IMR-90 (cell line): ENCODE data around the gene CCDC87. TPM values are rescaled to one million over a fixed set of nuclear protein-coding genes. Genes with fewer than 3 reads are reported as not detected.
"Not testable (repeated sequence)": the region's sequence is repeated elsewhere in the genome, so short reads cannot be mapped to it uniquely, and the experiment has no call there.

ENCODE experiments used
- ATAC-seq: fragments of 200-7000 bp; cut with Tn5 transposase; 2 replicates; pipeline ENCODE4 v1.9.1; 2020; ENCODE audit warnings: low read depth, mild to moderate bottlenecking, moderate library complexity
- BruUV-seq: library from RNA; stranded (reverse); fragments of 400-500 nt; replicated peaks from 2 replicates; lab custom pipeline; 2021; lab: Mats Ljungman, UMichigan
- CTCF ChIA-PET: fragments of 300-600 bp; formaldehyde crosslinking; extraction: SDS; loops from one replicate; lab custom pipeline; 2021; ENCODE audit warnings: antibody characterized with exemption; lab: Yijun Ruan, JAX
- POLR2A ChIA-PET: fragments of 300-600 bp; sonication (Branson Sonifier 250); formaldehyde crosslinking; loops from one replicate; lab custom pipeline; 2022; ENCODE audit warnings: antibody characterized with exemption; ENCODE audit not compliant: unreplicated experiment; lab: Charles Lee
- DNase-seq: peaks from one replicate; pipeline ENCODE4 v3.0.0; 2013
- H2AFZ ChIP-seq: replicated peaks from 2 replicates; pipeline ENCODE3; 2013; ENCODE audit warnings: low read length, mild to moderate bottlenecking; ENCODE audit not compliant: poor library complexity
- H2AK5ac ChIP-seq: 2 replicates; pipeline ENCODE4 v1.6.1; 2013; ENCODE audit warnings: low read depth, low read length, inconsistent platforms
- H2AK9ac ChIP-seq: replicated peaks from 2 replicates; pipeline ENCODE3; 2013; ENCODE audit warnings: mild to moderate bottlenecking, low read depth, low read length, moderate library complexity; ENCODE audit not compliant: poor library complexity
- H2BK120ac ChIP-seq: 2 replicates; pipeline ENCODE4 v1.6.1; 2013; ENCODE audit warnings: low read depth, low read length, inconsistent platforms
- H2BK15ac ChIP-seq: 3 replicates; pipeline ENCODE4 v1.6.1; 2013; ENCODE audit warnings: low read depth, low read length, inconsistent platforms
- H2BK20ac ChIP-seq: 2 replicates; pipeline ENCODE4 v1.6.1; 2013; ENCODE audit warnings: low read depth, mild to moderate bottlenecking, inconsistent platforms, low read length, moderate library complexity
- H2BK5ac ChIP-seq: 2 replicates; pipeline ENCODE4 v1.6.1; 2013; ENCODE audit warnings: mild to moderate bottlenecking, low read depth, low read length, inconsistent platforms; ENCODE audit not compliant: poor library complexity, severe bottlenecking
- H3K14ac ChIP-seq: replicated peaks from 2 replicates; pipeline ENCODE4 v1.6.1; 2013; ENCODE audit warnings: low read depth, low read length, inconsistent platforms
- H3K18ac ChIP-seq: 2 replicates; pipeline ENCODE4 v1.6.1; 2013; ENCODE audit warnings: low read depth, low read length, control low read depth
- H3K23ac ChIP-seq: 2 replicates; pipeline ENCODE4 v1.6.1; 2013; ENCODE audit warnings: low read depth, low read length, inconsistent platforms
- H3K27ac ChIP-seq: 2 replicates; pipeline ENCODE4 v1.5.1; 2013; ENCODE audit warnings: mild to moderate bottlenecking, control low read depth, low read length; ENCODE audit not compliant: insufficient read depth
- H3K27me3 ChIP-seq: 2 replicates; pipeline ENCODE4 v1.6.1; 2013; ENCODE audit warnings: low read length; ENCODE audit not compliant: control insufficient read depth, insufficient read depth
- H3K36me3 ChIP-seq: 2 replicates; pipeline ENCODE4 v1.6.1; 2013; ENCODE audit warnings: low read length, mixed read lengths; ENCODE audit not compliant: control insufficient read depth, insufficient read depth
- H3K4ac ChIP-seq: 2 replicates; pipeline ENCODE4 v1.6.1; 2013; ENCODE audit warnings: low read depth, low read length, inconsistent platforms
- H3K4me1 ChIP-seq: 2 replicates; pipeline ENCODE4 v1.6.1; 2013; ENCODE audit warnings: low read length, mixed read lengths; ENCODE audit not compliant: control insufficient read depth, insufficient read depth
- H3K4me2 ChIP-seq: 2 replicates; pipeline ENCODE4 v1.6.1; 2013; ENCODE audit warnings: low read depth, mild to moderate bottlenecking, control low read depth, low read length, moderate library complexity
- H3K4me3 ChIP-seq: 2 replicates; pipeline ENCODE4 v1.5.1; 2013; ENCODE audit warnings: low read depth, mild to moderate bottlenecking, control low read depth, low read length, moderate library complexity; ENCODE audit not compliant: insufficient read depth
- H3K56ac ChIP-seq: 2 replicates; pipeline ENCODE4 v1.6.1; 2013; ENCODE audit warnings: low read length, inconsistent platforms; ENCODE audit not compliant: insufficient read depth; ENCODE audit errors: extremely low read depth
- H3K79me1 ChIP-seq, 2 experiments: 2 replicates each; pipeline ENCODE4 v1.6.1; 2013; ENCODE audit warnings: low read length in 2 of 2, inconsistent platforms in 1 of 2, low read depth in 1 of 2
- H3K9ac ChIP-seq: 2 replicates; pipeline ENCODE4 v1.6.1; 2013; ENCODE audit warnings: low read depth, low read length, control low read depth
- H3K9me1 ChIP-seq: 2 replicates; pipeline ENCODE4 v1.6.1; 2013; ENCODE audit warnings: low read length, inconsistent platforms; ENCODE audit not compliant: insufficient read depth
- H3K9me3 ChIP-seq: 2 replicates; pipeline ENCODE4 v1.6.1; 2013; ENCODE audit warnings: low read length; ENCODE audit not compliant: control insufficient read depth, insufficient read depth
- H4K20me1 ChIP-seq: 2 replicates; pipeline ENCODE4 v1.6.1; 2013; ENCODE audit warnings: low read length, inconsistent platforms; ENCODE audit not compliant: insufficient read depth
- H4K5ac ChIP-seq: 2 replicates; pipeline ENCODE4 v1.6.1; 2013; ENCODE audit warnings: mild to moderate bottlenecking, low read depth, low read length, control low read depth
- H4K8ac ChIP-seq, 2 experiments: 2 replicates each; pipeline ENCODE4 v1.6.1; 2013; ENCODE audit warnings: low read depth in 2 of 2, low read length in 2 of 2, control low read depth in 1 of 2, inconsistent platforms in 1 of 2
- H4K91ac ChIP-seq: 2 replicates; pipeline ENCODE4 v1.6.1; 2013; ENCODE audit warnings: low read depth, low read length, inconsistent platforms; ENCODE audit not compliant: insufficient read depth
- MAZ ChIP-seq: IDR thresholded peaks from 2 replicates; pipeline ENCODE4 v1.6.1; 2012; ENCODE audit warnings: low read depth, mild to moderate bottlenecking, low read length, improper control_type of control experiment, moderate library complexity, borderline replicate concordance
- WGBS, 2 experiments: methylation state at CpG; one replicate each; pipeline versions ENCODE4 v1.1.5 to v1.1.7; 2013; ENCODE audit warnings: missing lambda C conversion rate in 2 of 2; ENCODE audit not compliant: insufficient read length in 1 of 2; ENCODE audit errors: extremely low coverage in 2 of 2; 5-methylcytosine and 5-hydroxymethylcytosine counted together
- dilution Hi-C: fragments of 300-500 bp; cut with HindIII; formaldehyde crosslinking; loops from one replicate; pipeline ENCODE4 v1.14.3; 2018; ENCODE audit warnings: low sequenced_read_pairs; ENCODE audit not compliant: unreplicated experiment
- in situ Hi-C: fragments of 300-500 bp; cut with MboI; formaldehyde crosslinking; loops from 3 replicates; pipeline ENCODE4 v1.14.3; 2019; ENCODE audit warnings: low sequenced_read_pairs, inconsistent platforms, mixed read lengths
- intact Hi-C: fragments of 100-400 bp; cut with micrococcal nuclease; formaldehyde crosslinking; loops from 2 replicates; pipeline ENCODE4 v1.10.0; 2022
- polyA plus RNA-seq, 3 experiments: library from polyadenylated mRNA; depleted of rRNA; stranded (reverse); fragments of >200 nt; gene quantifications; 2 replicates each; pipeline ENCODE4 v1.2.3, GENCODE V29; 2012; ENCODE audit warnings: low replicate concordance in 1 of 3
- total RNA-seq: library from RNA; depleted of rRNA; stranded (reverse); fragments of >200 nt; gene quantifications from 2 replicates; pipeline ENCODE4 v1.2.3, GENCODE V29; 2012

The CCDC87 gene
- total and polyA plus RNA-seq, 2 of the 4 experiments (the other 2 are of a cell fraction): 0.18 to 0.19 TPM

DNA sequence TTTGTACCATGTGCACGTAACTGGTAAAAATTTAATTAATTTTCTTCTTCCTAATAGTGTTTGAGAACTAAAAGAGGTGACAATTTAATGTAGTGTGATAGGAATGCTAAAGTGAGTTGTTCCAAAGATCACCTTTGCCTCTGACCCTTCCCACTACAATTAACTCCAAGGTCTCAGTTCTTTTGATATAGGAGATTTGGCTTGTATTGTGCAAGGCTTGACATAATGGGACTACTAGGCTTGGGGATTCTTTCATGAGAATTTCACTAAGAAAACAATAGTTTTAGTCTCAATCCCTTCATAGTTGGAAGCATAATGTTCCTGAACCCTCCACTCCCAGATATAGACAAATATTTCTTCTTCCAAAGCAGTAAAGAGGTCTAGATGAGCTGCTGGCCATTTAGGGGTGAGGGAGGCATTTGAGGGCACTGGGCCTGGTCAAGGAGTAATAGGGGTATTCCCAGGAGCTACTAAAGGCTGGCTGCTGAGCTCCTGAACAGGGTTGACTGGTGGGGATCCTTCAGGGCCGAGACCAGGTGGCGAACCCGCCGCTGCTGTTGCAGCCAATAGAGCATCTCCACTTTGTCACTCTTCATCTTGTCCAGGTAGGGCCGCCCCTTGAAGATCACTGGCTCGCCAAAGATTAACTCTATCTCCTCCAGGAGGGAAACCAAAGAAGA, 2.7 kb downstream of the CCDC87 start:
- H2AK9ac ChIP-seq: no peak overlapping the region
- no peak overlapping the region for H2AK5ac ChIP-seq
- H3K36me3 ChIP-seq: no peaks in the 10 kb centered on the region
- H4K8ac ChIP-seq: no peak overlapping the region
- peaks cover 12% of the 10 kb centered on the region for H3K9me1 ChIP-seq
- no peak overlapping the region for H3K4me2 ChIP-seq
- no peak overlapping the region for H3K4me3 ChIP-seq
- no peak overlapping the region for H4K5ac ChIP-seq
- TF ChIP-seq MAZ: no peak
- BruUV-seq: no TSS peak
- dilution Hi-C loops: no loop called here
- H2AFZ ChIP-seq: no peak overlapping the region
- H3K4me1 ChIP-seq: peaks cover 5% of the 10 kb centered on the region; the same call in 1 of the 2 replicates
- intact Hi-C loops: no loop called here
- no peak overlapping the region for H3K18ac ChIP-seq
- H2BK15ac ChIP-seq: no peak overlapping the region
- WGBS, 2 experiments: 100% methylated on average over 1 of the region's 7 CpGs; no CpG with 5 or more reads in 1 of the 2 experiments
- no peak overlapping the region for H3K27ac ChIP-seq
- no peaks in the 10 kb centered on the region for H3K9me3 ChIP-seq
- H3K27me3 ChIP-seq: peaks cover 4% of the 10 kb centered on the region; the same call in 1 of the 2 replicates
- POLR2A ChIA-PET: no interaction called here
- H3K79me1 ChIP-seq: peaks cover 14 to 19% of the 10 kb centered on the region in 2 experiments
- ATAC-seq (no peak), DNase-seq (no peak)
- in situ Hi-C loops: no loop called here
- H3K23ac ChIP-seq: no peak overlapping the region
- no peak overlapping the region for H3K9ac ChIP-seq
- no peaks in the 10 kb centered on the region for H4K20me1 ChIP-seq
- H4K91ac ChIP-seq: no peak overlapping the region
- H3K4ac ChIP-seq: no peak overlapping the region
- H3K14ac ChIP-seq: no peak overlapping the region
- no peak overlapping the region for H3K56ac ChIP-seq
- H2BK5ac ChIP-seq: no peak overlapping the region
- no peak overlapping the region for H2BK20ac ChIP-seq
- CTCF ChIA-PET: interaction anchor here (0.6 to 1.4 kb wide), 2 partner anchors 88 to 585 kb away, joined by 4 read pairs; no protein-coding TSS in a partner anchor
- no peak overlapping the region for H2BK120ac ChIP-seq

- intact Hi-C loops: not testable (repeated sequence)
Measured at GRCh38 chr11:66589315-66589714, 3.5 kb downstream of the CCDC87 start.

More at GRCh38 chr11:66589315-66589714, 3.5 kb downstream of the CCDC87 start:
- ATAC-seq, H2BK5ac ChIP-seq, H3K9me3 ChIP-seq, H3K27ac ChIP-seq, H4K20me1 ChIP-seq, H3K56ac ChIP-seq, H2AFZ ChIP-seq, BruUV-seq, H2BK15ac ChIP-seq, H2BK120ac ChIP-seq, H3K36me3 ChIP-seq, H3K9me1 ChIP-seq, H3K9ac ChIP-seq, H4K91ac ChIP-seq, POLR2A ChIA-PET, H3K4me3 ChIP-seq, H3K18ac ChIP-seq, H2AK9ac ChIP-seq, H3K4me2 ChIP-seq, H2AK5ac ChIP-seq, DNase-seq, H3K4me1 ChIP-seq, in situ Hi-C loops, H2BK20ac ChIP-seq, H4K8ac ChIP-seq, dilution Hi-C loops, H4K5ac ChIP-seq, H3K27me3 ChIP-seq, H3K23ac ChIP-seq, H3K4ac ChIP-seq, H3K14ac ChIP-seq: not testable (repeated sequence)
- peaks cover 8 to 11% of the 10 kb centered on the region in 2 experiments for H3K79me1 ChIP-seq
- no CpG with 5 or more reads among the region's 2 CpGs for WGBS, 2 experiments
- CTCF ChIA-PET: interaction anchor here (0.6 to 1.4 kb wide), 2 partner anchors 89 to 586 kb away, joined by 4 read pairs; no protein-coding TSS in a partner anchor
